BE2C (cell line): ENCODE data around the gene OXCT1.

ENCODE experiments used
- DNase-seq: peaks from one replicate; pipeline ENCODE4 v3.0.0-alpha.2; 2020
- H3K27me3 ChIP-seq: fragments of 250-450 bp; sonication (Bioruptor Pico); 2 replicates; pipeline ENCODE4 v1.5.1; 2020; ENCODE audit warnings: mild to moderate bottlenecking
- H3K36me3 ChIP-seq: fragments of 250-450 bp; sonication (Bioruptor Pico); 2 replicates; pipeline ENCODE4 v1.5.1; 2020; ENCODE audit warnings: mild to moderate bottlenecking
- H3K4me1 ChIP-seq: fragments of 250-450 bp; sonication (Bioruptor Pico); 2 replicates; pipeline ENCODE4 v1.5.1; 2020
- H3K4me3 ChIP-seq: 2 replicates; pipeline ENCODE4 v1.5.1; 2011; ENCODE audit warnings: low read depth, low read length
- H3K9me3 ChIP-seq: fragments of 250-450 bp; sonication (Bioruptor Pico); 2 replicates; pipeline ENCODE4 v1.5.1; 2020
- TF ChIP-seq, protein P1 (sequence below): IDR thresholded peaks from 2 replicates; pipeline ENCODE4 v1.5.1; 2012; ENCODE audit warnings: mild to moderate bottlenecking, low read depth, low read length

Gene OXCT1

DNA sequence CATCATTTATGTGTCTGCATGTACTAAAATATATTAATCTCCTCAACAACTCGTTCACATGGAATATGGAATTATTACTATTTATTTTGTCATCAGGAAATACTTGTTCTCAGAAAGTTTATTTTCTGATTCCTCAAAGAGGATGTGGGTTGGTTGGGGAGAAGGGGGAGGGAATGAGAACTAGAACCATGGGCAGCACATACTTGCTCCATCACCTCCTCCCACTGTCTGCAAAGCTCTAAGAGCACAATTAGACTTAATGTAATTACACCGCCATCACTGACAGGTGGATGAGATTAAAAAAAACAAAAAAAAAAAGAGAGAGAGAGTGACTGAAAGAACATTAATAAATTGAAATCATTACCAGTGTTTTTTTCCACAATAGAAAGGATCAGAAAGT, 98.2 kb downstream of the OXCT1 start:
- DNase-seq, result peak; percentile 15
- no peak overlapping the region for H3K4me3 ChIP-seq
- no peaks in the 10 kb centered on the region for H3K36me3 ChIP-seq
- H3K9me3 ChIP-seq, result no peaks in the 10 kb centered on the region
- H3K4me1 ChIP-seq, result peaks cover 7% of the 10 kb centered on the region; the same call in 1 of the 2 replicates
- no peaks in the 10 kb centered on the region for H3K27me3 ChIP-seq
- TF ChIP-seq, protein P1, sequence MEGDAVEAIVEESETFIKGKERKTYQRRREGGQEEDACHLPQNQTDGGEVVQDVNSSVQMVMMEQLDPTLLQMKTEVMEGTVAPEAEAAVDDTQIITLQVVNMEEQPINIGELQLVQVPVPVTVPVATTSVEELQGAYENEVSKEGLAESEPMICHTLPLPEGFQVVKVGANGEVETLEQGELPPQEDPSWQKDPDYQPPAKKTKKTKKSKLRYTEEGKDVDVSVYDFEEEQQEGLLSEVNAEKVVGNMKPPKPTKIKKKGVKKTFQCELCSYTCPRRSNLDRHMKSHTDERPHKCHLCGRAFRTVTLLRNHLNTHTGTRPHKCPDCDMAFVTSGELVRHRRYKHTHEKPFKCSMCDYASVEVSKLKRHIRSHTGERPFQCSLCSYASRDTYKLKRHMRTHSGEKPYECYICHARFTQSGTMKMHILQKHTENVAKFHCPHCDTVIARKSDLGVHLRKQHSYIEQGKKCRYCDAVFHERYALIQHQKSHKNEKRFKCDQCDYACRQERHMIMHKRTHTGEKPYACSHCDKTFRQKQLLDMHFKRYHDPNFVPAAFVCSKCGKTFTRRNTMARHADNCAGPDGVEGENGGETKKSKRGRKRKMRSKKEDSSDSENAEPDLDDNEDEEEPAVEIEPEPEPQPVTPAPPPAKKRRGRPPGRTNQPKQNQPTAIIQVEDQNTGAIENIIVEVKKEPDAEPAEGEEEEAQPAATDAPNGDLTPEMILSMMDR, result no peak

DNA sequence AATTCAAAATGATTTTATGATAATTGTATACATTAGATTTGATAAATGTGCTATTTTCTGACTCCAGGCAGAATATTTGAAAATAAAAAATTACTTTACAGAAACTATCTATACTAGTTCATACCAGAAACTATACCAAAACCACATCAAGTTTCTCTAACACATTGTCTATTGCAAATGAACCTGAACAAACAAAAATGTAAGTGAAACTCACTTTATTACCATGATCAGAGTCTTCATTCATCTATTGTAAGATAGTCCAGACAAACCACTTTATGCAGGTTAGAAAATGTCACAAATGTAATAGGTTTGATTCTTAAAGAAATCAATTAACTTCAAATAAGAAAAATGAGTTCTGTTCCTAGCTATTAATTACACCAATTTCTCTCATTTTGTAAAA, 99.4 kb downstream of the OXCT1 start:
- Histone ChIP-seq H3K4me3 (no peak overlapping the region), H3K27me3 (no peaks in the 10 kb centered on the region), H3K9me3 (no peaks in the 10 kb centered on the region), H3K4me1 (peaks cover 7% of the 10 kb centered on the region; the same call in 1 of the 2 replicates), H3K36me3 (no peaks in the 10 kb centered on the region)
- TF ChIP-seq, protein P1, result no peak
- no peak for DNase-seq

DNA sequence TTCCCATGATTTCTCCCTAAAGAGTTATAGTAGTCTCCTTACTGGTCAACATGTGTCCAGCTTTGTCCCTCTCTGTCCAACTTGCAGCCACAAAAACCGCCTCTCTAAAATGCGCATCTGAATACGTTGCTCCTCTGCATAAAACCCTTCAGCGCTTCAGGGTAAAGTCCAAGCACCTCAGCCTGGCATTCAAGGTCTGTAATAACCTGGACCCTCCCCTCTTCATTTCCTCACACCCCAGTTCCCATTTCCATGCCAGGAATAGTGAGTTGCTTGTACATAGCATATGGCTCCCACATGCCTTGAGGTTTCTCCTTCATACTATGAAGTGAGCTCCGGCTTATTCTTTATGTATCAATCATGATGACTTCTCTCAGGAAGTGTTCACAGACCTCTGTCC, 101.5 kb downstream of the OXCT1 start:
- Histone ChIP-seq H3K9me3 (no peaks in the 10 kb centered on the region), H3K4me1 (peaks cover 7% of the 10 kb centered on the region), H3K27me3 (no peaks in the 10 kb centered on the region), H3K4me3 (no peak overlapping the region), H3K36me3 (no peaks in the 10 kb centered on the region)
- TF ChIP-seq, protein P1, result no peak
- no peak for DNase-seq

DNA sequence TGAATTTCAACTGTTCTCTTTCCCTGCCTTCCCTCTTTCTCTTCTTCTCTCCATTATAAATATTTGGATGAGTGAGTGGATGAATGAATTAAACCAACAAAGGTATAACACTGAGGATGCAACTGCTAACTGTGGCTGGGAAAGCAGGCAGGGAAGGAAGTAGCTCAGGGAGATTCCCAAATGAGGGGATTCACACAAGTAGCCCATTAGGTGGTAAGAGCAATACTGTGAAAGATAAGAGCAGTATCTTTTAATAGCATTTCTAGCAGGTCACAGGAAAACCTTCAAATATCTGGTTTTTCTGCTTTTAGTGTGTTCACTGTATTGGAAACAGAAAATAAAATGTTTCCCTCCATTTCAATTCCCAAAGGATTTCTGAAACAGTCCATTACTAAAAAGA, 105.6 kb downstream of the OXCT1 start:
- Histone ChIP-seq H3K4me1 (no peaks in the 10 kb centered on the region; the same call in 1 of the 2 replicates), H3K36me3 (peaks cover 3% of the 10 kb centered on the region; the same call in 1 of the 2 replicates), H3K27me3 (no peaks in the 10 kb centered on the region), H3K9me3 (no peaks in the 10 kb centered on the region), H3K4me3 (no peak overlapping the region)
- TF ChIP-seq, protein P1, result no peak
- DNase-seq, result no peak

DNA sequence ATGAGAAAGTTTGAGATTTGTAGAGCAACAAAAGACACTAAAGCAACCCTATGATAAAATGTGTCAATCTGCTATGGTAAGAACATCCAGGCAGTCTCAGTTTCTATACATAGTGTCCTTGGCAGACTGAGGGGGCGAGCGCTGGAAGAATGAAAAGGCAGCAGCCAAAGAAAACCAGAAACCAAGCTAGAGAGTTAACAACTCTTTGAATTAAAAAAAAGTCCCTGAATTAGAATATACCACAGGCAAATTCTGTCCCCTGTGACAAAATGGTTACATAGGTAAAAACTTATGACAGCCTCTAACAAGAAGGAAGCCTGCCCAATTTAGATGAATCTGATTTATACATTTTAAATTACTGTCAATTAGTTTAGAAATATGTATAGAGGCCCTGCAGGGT, 106.7 kb downstream of the OXCT1 start:
- TF ChIP-seq, protein P1, result no peak
- no peaks in the 10 kb centered on the region for H3K27me3 ChIP-seq
- H3K4me1 ChIP-seq, result no peaks in the 10 kb centered on the region; the same call in 1 of the 2 replicates
- H3K4me3 ChIP-seq, result no peak overlapping the region
- no peak for DNase-seq
- H3K36me3 ChIP-seq, result peaks cover 3% of the 10 kb centered on the region; the same call in 1 of the 2 replicates
- no peaks in the 10 kb centered on the region for H3K9me3 ChIP-seq

DNA sequence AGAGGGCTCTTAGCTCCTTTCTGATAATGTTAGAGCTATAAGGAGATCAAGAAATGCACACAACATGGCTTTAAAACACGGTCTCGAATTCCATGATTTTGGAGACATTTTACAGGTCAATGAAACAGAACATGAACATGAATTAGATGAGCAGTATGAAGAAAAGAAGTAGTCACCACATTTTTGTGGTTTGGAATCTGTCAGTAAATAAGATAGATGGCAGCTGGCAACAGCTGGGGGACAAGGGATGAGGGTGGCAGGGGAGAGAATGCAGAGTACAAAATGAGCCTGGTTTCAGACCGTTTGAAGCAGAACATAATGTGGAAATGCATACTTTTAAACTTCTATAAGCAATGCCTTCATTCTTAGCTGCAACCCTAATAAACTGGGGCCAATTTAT, 107.1 kb downstream of the OXCT1 start:
- Histone ChIP-seq H3K36me3 (peaks cover 3% of the 10 kb centered on the region; the same call in 1 of the 2 replicates), H3K4me1 (no peaks in the 10 kb centered on the region; the same call in 1 of the 2 replicates), H3K4me3 (no peak overlapping the region), H3K27me3 (no peaks in the 10 kb centered on the region), H3K9me3 (no peaks in the 10 kb centered on the region)
- TF ChIP-seq, protein P1, result no peak
- no peak for DNase-seq
